Urinary bladder (tissue), 4 donors: ENCODE measurements around the gene REEP6. TPM values are rescaled to one million over a fixed set of nuclear protein-coding genes. Genes with fewer than 3 reads are reported as not detected.
A peak's percentile ranks its signal among the peaks of the same experiment; 100 is the strongest.
"Not testable (repeated sequence)": the region's sequence is repeated elsewhere in the genome, so short reads cannot be mapped to it uniquely, and the experiment has no call there.

Experiments used
- DNase-seq: peaks from one replicate; pipeline ENCODE4 v3.0.0-alpha.2; 2015; ENCODE audit errors: extremely low spot score
- H3K27ac ChIP-seq: one replicate; pipeline ENCODE4 v1.5.1; 2013; ENCODE audit warnings: low read depth, mild to moderate bottlenecking, moderate library complexity
- H3K36me3 ChIP-seq: one replicate; pipeline ENCODE4 v1.6.1; 2013; ENCODE audit warnings: mild to moderate bottlenecking, moderate library complexity; ENCODE audit not compliant: insufficient read depth
- H3K4me1 ChIP-seq: one replicate; pipeline ENCODE4 v1.6.1; 2013; ENCODE audit warnings: mild to moderate bottlenecking, moderate library complexity; ENCODE audit not compliant: insufficient read depth
- H3K4me3 ChIP-seq: one replicate; pipeline ENCODE4 v1.5.1; 2013; ENCODE audit warnings: low read depth, low read length
- WGBS: extraction: QIAGEN DNeasy Blood & Tissue Kit; methylation state at CpG from one replicate; pipeline ENCODE4 v1.1.7; 2013; 5-methylcytosine and 5-hydroxymethylcytosine counted together
- polyA plus RNA-seq: library from polyadenylated mRNA; stranded (reverse); fragments of 200-250 nt; gene quantifications from one replicate; pipeline ENCODE4 v1.2.3, GENCODE V29; 2013
- total RNA-seq: library from RNA; depleted of rRNA; stranded (reverse); fragments of >200 nt; gene quantifications from one replicate; pipeline ENCODE4 v1.2.3, GENCODE V29; 2014
- donor health status: healthy with polysubstance abuse.
- donor health status: healthy.

Gene REEP6
- total and polyA plus RNA-seq, 2 donors: 4.9 to 11.3 TPM

- Histone ChIP-seq H3K36me3 (no peaks in the 10 kb centered on the region), H3K4me3 (no peak overlapping the region), H3K27ac (no peak overlapping the region), H3K4me1 (peaks cover 2% of the 10 kb centered on the region)
- no peak for DNase-seq
- WGBS: 39% methylated on average over 12 of the region's 12 CpGs
Measured at GRCh38 chr19:1508507-1508856, 17.5 kb downstream of the REEP6 start.

DNA sequence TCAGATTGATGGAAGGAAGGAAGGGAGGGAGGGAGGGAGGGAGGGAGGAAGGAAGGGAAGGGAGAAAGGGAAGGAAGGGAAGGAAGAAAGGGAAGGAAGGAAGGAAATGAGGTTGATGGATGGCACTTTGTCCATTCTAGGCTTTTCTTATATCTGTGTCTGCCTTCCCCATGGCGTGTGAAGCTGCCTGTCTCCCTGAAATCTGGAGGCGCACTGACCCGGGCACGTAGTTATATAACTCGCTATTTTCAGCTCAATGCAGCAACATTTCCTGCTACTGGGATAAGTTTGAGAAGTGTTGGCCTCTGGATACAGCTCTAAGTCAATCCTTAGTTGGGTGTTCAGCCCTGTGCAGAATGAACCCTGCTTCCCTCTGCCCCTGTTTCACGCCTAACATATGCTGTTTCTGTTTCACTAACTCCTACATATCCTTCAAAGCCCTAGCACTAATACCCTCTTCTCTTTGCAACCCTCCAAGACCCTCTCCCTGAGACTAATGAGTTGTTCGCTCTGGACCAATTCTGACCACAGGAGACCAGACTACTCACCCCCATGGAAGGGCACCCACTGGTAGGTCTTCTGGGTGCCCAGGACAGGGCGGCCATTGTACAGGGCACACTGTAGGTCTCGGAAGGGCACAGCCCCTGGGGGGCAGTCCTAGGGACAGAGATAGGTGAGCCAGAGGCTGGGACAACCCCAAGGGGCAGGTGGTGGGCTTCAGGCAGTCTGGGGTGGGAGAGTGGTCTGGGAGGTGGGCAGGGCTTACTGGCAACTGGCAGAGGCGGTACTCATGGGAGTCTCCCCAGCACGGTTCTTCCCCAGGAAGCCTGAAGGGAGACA, 18.8 kb downstream of the REEP6 start:
- Histone ChIP-seq H3K27ac (no peak overlapping the region), H3K36me3 (no peaks in the 10 kb centered on the region), H3K4me3 (no peak overlapping the region), H3K4me1 (peaks cover 2% of the 10 kb centered on the region)
- WGBS: 59% methylated on average over 11 of the region's 11 CpGs
- no peak for DNase-seq

DNA sequence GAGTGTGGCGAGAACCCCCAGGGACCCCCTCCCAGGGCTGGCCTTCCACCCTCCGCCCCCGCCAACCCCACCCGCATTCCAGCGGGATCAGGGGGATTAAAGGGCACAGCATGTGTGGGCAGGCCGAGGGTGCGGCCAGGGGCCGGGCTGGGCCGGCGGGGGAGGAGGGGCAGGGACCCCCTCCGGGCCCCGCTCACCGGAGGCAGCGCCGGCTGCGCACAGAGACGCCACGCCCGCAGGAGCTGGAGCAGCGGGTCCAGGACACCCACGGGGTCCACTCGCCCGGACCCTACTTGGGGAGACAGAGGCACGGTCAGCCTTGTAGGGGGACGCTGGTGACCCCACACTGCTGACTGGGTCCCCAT, 19.4 kb downstream of the REEP6 start:
- no peak for DNase-seq
- 54% methylated on average over 25 of the region's 25 CpGs for WGBS
- no peak overlapping the region for H3K4me3 ChIP-seq
- H3K27ac ChIP-seq: no peak overlapping the region
- H3K36me3 ChIP-seq: no peaks in the 10 kb centered on the region
- H3K4me1 ChIP-seq: peaks cover 2% of the 10 kb centered on the region

GRCh38 chr19:1510807-1511206, 19.8 kb downstream of the REEP6 start:
- 67% methylated on average over 9 of the region's 9 CpGs for WGBS
- no peak for DNase-seq
- H3K36me3 ChIP-seq: no peaks in the 10 kb centered on the region
- H3K4me3 ChIP-seq: no peak overlapping the region
- no peak overlapping the region for H3K27ac ChIP-seq
- peaks cover 2% of the 10 kb centered on the region for H3K4me1 ChIP-seq

- no peak for DNase-seq
- peaks cover 2% of the 10 kb centered on the region for H3K4me1 ChIP-seq
- H3K36me3 ChIP-seq: no peaks in the 10 kb centered on the region
- 59% methylated on average over 22 of the region's 22 CpGs for WGBS
- H3K27ac ChIP-seq: no peak overlapping the region
- no peak overlapping the region for H3K4me3 ChIP-seq
Measured at GRCh38 chr19:1511318-1512317, 20.6 kb downstream of the REEP6 start.

DNA sequence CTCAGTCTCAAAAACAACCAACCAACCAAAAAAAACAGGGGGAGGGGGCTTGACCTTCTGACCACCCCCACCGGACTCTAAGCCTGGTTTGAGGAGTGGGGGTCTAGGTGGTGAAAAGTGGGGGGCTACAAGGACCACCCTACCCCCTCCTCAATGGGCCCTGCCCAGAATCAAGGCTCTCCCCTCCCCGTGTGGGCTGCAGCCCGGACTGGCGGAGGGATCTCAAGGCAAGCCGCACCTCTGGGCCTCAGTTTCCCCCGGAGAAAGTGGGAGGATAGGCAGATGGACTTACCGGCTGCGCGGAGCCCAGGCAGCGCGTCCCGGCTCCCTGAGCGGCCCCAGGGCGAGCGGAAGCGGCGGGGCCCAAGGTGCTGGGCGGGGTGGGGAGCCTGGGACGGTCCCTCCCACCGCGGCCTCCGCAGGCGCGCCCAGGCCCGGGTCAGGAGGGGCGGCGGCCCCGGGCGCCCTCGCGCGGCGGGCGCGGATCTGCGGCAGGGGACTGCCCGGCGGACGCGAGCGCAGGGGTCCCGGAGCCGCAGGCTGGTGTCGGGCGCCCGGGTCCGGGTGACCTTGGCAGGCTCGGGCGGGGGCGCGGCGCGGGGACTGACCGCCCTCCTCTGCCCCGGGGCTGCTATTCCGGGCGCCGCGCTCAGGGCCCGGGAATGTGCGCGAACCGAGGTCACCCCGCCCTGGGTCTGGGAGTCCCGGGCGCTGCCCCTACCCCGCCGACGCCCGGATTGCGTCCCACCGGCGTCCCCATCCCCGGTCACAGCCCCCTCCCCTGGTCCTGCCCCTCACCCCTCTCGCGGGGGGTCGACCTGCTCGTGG, 21.9 kb downstream of the REEP6 start, which contains the start of gene ADAMTSL5:
TSS of gene ADAMTSL5 (minus strand) at position 349 of the 828 bp plus-strand sequence. CDS start 2,076 bp downstream, outside the sequence.
- no peak within 1 kb of the TSS for H3K27ac ChIP-seq
- H3K4me1 ChIP-seq: peaks cover 2% of the 10 kb centered on the region
- H3K4me3 ChIP-seq: peak within 1 kb of the TSS; percentile 52
- no peak for DNase-seq
- no peaks in the 10 kb centered on the region for H3K36me3 ChIP-seq
- 3% methylated on average over 76 of the region's 78 CpGs for WGBS

DNA sequence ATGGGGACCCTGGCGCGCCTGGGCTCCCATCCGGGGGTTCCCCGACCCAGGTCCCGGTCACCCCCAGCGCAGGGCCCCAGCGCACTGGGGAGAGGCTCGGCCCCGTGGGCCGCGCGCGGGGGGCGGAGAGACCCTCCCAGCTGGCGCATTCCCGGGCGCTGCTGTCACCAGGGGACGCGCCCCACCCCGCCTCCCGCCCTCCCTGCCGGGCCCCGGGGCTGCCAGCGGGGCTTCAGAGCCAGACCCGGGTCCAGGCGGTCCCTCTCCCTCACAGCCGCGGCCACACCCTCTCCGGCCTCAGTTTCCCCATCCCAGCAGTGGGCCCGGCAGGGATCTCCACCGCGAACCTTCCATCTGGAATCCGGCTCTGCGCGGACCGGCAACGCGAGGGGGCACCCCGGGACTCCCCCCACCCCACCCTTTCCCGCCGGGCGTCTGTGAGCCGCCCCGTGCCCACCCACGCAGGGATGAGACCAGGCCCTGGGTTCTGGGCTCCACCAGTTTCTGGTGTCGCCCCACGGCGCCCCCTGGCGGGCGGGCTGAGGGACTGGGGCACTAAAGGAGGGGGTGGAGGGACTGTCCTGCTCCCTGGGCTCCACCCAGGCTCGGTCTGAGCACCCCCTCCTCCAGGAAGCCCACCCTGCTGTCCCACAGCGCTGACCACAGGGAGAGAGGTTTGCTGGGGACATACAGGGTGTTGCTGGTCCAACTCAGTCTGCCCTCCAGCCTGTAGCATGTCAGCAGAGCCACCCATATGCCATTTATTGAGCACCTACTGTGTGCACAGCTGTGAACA, 22.7 kb downstream of the REEP6 start:
- 4% methylated on average over 52 of the region's 52 CpGs for WGBS
- Histone ChIP-seq H3K4me3 (peak overlapping the region; percentile 52), H3K36me3 (no peaks in the 10 kb centered on the region), H3K27ac (no peak overlapping the region), H3K4me1 (peaks cover 2% of the 10 kb centered on the region)
- no peak for DNase-seq

GRCh38 chr19:1514295-1514661, 23.3 kb downstream of the REEP6 start:
- no peak for DNase-seq
- H3K4me3 ChIP-seq: no peak overlapping the region
- peaks cover 2% of the 10 kb centered on the region for H3K4me1 ChIP-seq
- WGBS: 79% methylated on average over 10 of the region's 10 CpGs
- no peak overlapping the region for H3K27ac ChIP-seq
- no peaks in the 10 kb centered on the region for H3K36me3 ChIP-seq

GRCh38 chr19:1514986-1515721, 24.2 kb downstream of the REEP6 start:
- Histone ChIP-seq H3K4me1 (peaks cover 2% of the 10 kb centered on the region), H3K4me3 (no peak overlapping the region), H3K27ac (no peak overlapping the region), H3K36me3 (no peaks in the 10 kb centered on the region)
- no peak for DNase-seq
- 73% methylated on average over 14 of the region's 14 CpGs for WGBS

DNA sequence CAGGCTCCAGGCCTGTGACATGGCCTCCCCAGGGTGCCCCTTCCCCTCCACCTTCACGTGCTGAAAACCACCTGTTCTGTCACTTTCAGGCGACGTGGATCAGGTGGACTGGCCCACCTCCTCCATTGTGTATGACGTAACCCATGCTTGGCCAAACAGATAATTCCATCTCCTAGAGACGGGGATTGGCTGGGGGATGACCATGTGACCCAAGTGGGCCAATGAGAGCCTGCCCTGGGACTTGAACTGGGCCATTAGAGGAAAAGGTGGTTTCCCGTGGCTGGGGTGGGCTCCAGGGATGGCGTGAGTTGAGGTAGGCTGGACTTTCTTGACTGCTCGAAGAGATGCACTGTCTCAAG, 25.4 kb downstream of the REEP6 start:
- peaks cover 2% of the 10 kb centered on the region for H3K4me1 ChIP-seq
- no peaks in the 10 kb centered on the region for H3K36me3 ChIP-seq
- no peak for DNase-seq
- WGBS: 80% methylated on average over 8 of the region's 8 CpGs
- H3K4me3 ChIP-seq: no peak overlapping the region
- H3K27ac ChIP-seq: no peak overlapping the region

- WGBS: 90% methylated on average over 4 of the region's 4 CpGs
- no peak overlapping the region for H3K27ac ChIP-seq
- no peaks in the 10 kb centered on the region for H3K36me3 ChIP-seq
Measured at GRCh38 chr19:1518471-1518870, 27.5 kb downstream of the REEP6 start.

GRCh38 chr19:1519802-1520201, 28.8 kb downstream of the REEP6 start:
- H3K36me3 ChIP-seq, H3K27ac ChIP-seq: not testable (repeated sequence)
- 94% methylated on average over 8 of the region's 8 CpGs for WGBS

More at GRCh38 chr19:1518471-1518870, 27.5 kb downstream of the REEP6 start:
- DNase-seq: no peak
- Histone ChIP-seq H3K4me3 (no peak overlapping the region), H3K4me1 (no peaks in the 10 kb centered on the region)

More at GRCh38 chr19:1519802-1520201, 28.8 kb downstream of the REEP6 start:
- DNase-seq, H3K4me3 ChIP-seq, H3K4me1 ChIP-seq: not testable (repeated sequence)
